Astrocyte of the cerebellum (primary cell): ENCODE results near the gene TRIM13.

Source experiments
- DNase-seq: peaks from one replicate; pipeline ENCODE4 v3.0.0-alpha.2; 2011; ENCODE audit warnings: low read depth
- H3K4me3 ChIP-seq: 2 replicates; pipeline ENCODE4 v1.5.1; 2011; ENCODE audit warnings: mild to moderate bottlenecking, low read depth, low read length, moderate library complexity
- in situ Hi-C: cut with HindIII; loops from 2 replicates; pipeline ENCODE4 v1.10.0; 2017; ENCODE audit warnings: low sequenced_read_pairs
- TF ChIP-seq, protein P1 (sequence below): IDR thresholded peaks from 2 replicates; pipeline ENCODE4 v1.5.1; 2012; ENCODE audit warnings: low read length, low read depth, moderate library complexity, mild to moderate bottlenecking; ENCODE audit errors: missing control alignments

TRIM13 gene

DNA sequence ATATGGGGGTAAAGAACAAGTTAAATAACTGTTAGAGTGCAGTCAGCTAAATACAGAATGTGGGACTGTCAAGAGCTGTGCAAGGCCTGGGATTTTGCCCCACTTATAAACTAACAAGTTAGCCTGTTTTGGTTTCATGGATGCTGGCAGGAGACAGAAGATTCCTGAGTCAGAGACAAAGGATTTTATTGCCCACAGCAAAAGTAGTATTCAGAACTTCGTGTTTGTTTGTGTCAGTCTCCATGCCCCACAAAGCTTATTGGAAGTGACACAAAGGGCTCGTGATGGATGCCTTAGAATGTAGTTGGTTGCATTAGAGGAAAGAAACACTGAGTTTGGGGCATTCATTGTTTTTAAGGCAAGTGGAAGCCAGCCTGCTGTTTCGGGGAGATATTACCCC lies 38.5 kb upstream of the TRIM13 start:
- in situ Hi-C loops = no loop called here
- DNase-seq = no peak
- TF ChIP-seq, protein P1, sequence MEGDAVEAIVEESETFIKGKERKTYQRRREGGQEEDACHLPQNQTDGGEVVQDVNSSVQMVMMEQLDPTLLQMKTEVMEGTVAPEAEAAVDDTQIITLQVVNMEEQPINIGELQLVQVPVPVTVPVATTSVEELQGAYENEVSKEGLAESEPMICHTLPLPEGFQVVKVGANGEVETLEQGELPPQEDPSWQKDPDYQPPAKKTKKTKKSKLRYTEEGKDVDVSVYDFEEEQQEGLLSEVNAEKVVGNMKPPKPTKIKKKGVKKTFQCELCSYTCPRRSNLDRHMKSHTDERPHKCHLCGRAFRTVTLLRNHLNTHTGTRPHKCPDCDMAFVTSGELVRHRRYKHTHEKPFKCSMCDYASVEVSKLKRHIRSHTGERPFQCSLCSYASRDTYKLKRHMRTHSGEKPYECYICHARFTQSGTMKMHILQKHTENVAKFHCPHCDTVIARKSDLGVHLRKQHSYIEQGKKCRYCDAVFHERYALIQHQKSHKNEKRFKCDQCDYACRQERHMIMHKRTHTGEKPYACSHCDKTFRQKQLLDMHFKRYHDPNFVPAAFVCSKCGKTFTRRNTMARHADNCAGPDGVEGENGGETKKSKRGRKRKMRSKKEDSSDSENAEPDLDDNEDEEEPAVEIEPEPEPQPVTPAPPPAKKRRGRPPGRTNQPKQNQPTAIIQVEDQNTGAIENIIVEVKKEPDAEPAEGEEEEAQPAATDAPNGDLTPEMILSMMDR = no peak
- H3K4me3 ChIP-seq = no peak overlapping the region

DNA sequence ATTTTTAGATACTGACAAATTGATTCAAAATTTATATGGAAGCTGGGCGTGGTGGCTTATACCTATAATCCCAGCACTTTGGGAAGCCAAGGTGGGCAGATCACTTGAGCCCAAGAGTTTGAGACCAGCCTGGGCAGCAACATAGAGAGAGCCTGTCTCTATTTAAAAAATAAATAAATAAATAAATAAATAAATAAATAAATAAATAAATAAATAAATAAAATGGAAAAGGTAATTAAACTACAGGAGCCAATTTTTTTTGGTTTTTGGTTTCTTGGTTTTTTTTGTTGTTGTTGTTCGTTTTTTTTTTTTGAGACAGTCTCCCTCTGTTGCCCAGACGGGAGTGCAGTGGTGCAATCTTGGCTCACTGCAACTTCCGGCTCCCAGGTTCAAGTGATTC lies 29.4 kb upstream of the TRIM13 start:
- H3K4me3 ChIP-seq = no peak overlapping the region
- TF ChIP-seq, protein P1 = no peak
- DNase-seq = no peak
- in situ Hi-C loops = no loop called here

DNA sequence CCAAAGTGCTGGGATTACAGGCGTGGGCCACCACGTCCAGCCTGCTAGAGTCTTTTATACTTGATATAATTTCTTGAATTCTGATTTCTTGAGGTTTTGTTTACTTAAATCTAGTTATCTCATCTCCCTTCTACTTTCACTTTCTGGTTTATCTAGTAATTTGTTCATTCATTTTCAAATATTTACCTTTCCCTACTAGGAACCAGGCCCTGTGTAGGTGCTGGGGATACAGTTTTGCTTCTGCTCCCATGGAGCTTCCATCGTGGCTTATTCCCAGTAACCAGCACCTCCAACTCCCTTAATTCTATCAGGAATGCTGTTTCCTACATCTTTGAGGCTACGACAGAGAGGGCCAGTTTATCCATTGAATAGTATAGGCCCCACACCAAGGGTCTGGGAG lies 24.1 kb upstream of the TRIM13 start:
- in situ Hi-C loops = no loop called here
- TF ChIP-seq, protein P1 = no peak
- no peak for DNase-seq
- no peak overlapping the region for H3K4me3 ChIP-seq

DNA sequence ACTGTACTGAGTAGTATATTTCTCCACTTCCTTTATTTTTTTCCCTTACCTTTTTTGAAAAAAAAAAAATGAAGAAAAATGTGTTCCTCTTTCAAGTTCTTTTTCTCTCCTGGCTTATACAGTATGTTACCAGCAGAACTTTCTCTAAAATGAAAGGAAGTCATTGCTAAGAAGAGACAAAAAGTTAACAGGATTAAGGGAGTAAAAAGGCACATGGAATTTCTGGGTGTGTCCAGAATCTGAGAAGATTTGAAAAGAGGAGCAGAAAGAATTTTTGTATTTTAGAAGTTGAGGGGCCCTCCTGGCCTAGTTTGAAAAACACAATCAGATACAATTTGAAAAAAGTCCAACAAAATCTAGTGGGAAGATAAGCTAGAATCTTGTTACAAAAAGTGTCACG lies 21.0 kb upstream of the TRIM13 start:
- no peak for DNase-seq
- in situ Hi-C loops = no loop called here
- H3K4me3 ChIP-seq = no peak overlapping the region
- TF ChIP-seq, protein P1 = no peak

DNA sequence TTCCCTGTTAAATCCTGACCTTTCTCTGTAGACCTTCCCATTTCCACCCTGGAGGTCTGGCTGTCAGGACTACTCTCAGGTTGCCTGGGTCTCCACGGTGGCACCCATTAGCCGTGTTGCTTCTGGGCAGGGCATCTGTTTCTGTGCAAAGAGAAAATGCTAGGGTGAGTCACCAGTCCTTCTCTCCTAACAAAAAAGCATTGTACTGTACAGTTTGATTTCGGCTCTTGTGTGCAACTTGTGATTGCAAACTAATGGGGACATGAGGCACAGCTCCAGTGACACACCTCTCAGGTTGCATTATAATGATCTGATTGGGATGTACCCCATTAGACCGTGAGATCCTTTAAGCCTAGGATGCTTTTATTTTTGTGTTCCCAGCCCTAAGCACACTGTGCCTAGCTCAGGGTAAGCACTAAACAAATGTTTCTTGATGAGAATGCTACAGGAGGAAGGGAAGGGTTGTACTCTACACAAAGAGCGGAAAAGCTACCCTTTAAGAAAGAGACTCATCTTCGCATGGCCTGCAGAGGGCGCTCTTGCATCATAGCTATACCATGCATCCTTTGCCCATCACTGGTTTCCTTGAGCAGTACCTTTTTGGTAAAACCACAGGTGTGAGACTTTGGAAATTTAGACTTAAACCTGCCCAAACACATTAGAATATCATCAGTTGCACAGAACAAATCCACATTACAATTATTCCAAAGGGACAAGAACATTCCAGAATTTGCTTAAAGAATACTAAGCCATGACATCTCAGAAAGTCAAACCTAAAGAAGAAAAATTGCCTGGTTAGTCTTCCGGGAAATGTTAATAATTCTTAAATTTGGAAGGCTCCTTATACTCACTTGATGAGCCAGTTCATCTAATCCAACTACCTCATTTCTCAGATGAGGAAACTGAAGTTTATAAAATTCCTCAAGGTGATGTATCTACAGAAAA lies 20.3 kb upstream of the TRIM13 start:
- DNase-seq = peak; percentile 48
- TF ChIP-seq, protein P1 = peak; percentile 91
- in situ Hi-C loops = no loop called here
- no peak overlapping the region for H3K4me3 ChIP-seq

DNA sequence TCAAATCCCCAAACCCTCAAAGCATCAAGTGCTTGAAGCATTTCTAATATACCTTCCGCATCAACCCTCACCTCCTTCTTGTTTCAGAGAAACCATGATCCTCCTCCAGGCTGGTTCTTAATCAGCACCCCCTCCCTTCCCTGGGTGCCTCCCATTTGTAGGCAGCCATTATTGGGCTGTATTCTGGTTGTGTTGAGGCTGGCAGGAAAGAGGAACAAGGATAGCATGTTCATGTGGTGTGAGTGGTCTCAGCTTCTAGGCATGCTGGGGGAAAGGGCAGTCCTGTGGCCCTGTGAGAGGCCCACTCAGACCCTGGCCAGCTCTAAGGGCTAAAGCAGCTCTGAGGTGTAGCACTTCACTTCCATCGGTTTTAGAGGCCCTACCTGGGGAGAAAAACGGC lies 18.9 kb upstream of the TRIM13 start:
- H3K4me3 ChIP-seq = no peak overlapping the region
- in situ Hi-C loops = no loop called here
- TF ChIP-seq, protein P1 = no peak
- no peak for DNase-seq
